ENCODE results near the gene LHX4.

The LHX4 gene

DNA sequence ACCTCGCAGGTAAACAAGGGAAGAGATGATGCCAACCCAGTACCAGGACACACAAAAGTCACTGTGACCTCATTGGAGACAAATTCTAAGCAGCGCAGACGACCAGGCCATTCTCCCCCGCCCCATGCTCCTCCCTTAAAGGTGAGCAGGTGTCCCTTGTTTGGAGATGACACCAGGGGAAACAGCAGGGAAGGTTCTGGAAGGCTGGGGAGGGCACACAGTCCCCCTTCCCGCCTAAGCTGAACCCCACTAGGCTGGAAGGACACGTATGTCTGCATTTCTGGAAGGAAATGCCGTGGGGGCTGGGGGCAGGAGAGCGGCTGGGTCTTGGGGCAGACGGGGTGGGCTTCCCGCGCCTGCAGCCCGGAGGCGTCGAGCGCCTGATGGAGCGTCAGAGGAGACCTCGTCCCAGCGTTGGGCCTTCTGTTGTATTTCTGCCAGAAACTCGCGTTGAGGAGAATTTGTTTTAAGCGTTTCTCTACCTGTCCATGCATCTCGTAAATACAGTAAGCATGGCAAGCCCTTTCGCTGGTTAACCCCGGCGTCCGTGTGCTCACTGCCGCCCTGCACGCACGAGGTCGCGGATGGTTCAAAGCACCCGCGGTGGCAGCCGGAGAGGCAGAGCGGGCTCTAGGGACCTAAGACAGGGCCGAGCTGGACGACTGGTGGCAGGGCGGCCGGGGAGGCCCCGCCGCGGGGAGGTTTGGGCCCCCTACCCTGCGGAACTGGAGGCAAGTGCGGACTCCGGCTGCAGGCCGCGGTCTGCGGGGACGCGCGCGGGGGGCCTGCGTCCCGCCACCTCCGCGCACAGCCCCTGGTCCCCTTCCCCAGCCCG is 1.2 kb upstream of the LHX4 start:
- H3K4me3 ChIP-seq (ENCODE audit: low read depth, low read length): peak overlapping the region; percentile 56
- TF ChIP-seq, protein P1, sequence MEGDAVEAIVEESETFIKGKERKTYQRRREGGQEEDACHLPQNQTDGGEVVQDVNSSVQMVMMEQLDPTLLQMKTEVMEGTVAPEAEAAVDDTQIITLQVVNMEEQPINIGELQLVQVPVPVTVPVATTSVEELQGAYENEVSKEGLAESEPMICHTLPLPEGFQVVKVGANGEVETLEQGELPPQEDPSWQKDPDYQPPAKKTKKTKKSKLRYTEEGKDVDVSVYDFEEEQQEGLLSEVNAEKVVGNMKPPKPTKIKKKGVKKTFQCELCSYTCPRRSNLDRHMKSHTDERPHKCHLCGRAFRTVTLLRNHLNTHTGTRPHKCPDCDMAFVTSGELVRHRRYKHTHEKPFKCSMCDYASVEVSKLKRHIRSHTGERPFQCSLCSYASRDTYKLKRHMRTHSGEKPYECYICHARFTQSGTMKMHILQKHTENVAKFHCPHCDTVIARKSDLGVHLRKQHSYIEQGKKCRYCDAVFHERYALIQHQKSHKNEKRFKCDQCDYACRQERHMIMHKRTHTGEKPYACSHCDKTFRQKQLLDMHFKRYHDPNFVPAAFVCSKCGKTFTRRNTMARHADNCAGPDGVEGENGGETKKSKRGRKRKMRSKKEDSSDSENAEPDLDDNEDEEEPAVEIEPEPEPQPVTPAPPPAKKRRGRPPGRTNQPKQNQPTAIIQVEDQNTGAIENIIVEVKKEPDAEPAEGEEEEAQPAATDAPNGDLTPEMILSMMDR (IDR thresholded peaks at IDR 0.05; ENCODE audit: low read depth, low read length): no peak

GRCh38 chr1:180230416-180230790 is 339 bp downstream of the LHX4 start:
- TF ChIP-seq, protein P1 (IDR thresholded peaks at IDR 0.05; ENCODE audit: low read depth, low read length): no peak
- H3K4me3 ChIP-seq (ENCODE audit: low read depth, low read length): peak overlapping the region; percentile 56

DNA sequence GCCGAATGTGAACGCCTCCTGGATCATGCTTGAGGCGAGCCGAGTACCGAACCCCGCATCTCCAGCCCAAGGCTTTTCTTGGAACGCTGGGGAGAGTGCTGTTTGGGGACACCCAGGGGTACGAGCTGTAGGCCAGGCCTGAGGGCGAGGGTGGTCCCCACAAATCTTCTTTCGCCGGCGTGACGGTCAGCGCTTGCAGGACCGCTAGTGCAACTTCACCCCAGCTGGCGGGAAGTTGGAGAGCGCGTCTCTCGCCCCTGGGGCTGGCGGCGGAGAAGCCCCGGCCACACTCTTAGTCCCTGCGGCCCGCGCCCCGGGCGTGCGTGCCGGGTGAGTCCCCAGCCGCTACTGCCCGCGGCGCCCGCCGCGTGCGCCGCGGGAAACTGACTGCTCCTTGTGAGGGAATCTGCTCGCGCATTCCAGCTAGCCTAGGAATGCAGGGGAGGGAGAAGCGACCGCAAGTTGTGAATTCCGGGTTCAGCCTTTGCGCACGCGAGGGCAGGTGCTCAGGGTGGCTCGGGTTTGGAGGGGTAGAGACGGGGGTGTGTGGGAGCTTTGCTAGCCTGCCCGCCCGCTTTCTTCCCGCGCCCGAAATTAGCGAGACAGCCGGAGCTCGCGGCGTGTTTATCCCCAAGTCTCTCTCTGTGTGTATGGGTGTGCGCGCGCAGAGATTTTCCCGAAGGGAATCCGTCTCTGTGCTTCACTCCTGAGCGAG is 884 bp downstream of the LHX4 start:
- TF ChIP-seq, protein P1 (IDR thresholded peaks at IDR 0.05; ENCODE audit: low read depth, low read length): no peak
- H3K4me3 ChIP-seq (ENCODE audit: low read depth, low read length): peak overlapping the region; percentile 56

DNA sequence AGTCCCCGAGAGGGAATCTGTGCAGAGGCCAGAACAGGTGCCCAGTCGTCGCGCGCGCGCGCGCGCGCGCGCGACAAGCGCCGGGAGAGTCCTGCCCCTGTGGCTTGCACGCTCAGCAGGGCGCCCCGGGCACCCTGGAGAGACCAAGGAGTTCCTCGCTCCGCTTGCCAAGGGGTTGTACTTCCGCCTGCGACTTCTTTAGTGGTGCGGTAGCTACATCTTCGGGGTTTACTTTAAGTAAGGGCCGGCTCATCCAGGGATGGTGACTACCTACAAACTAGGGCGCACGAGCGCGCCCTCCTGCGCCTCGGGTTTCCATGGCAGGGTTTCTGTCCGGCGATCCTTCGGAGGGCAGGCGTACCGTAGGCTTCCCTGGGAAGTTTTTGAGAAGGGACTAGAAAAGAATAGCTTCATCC is 1.4 kb downstream of the LHX4 start:
- TF ChIP-seq, protein P1 (IDR thresholded peaks at IDR 0.05; ENCODE audit: low read depth, low read length): no peak
- H3K4me3 ChIP-seq (ENCODE audit: low read depth, low read length): peak overlapping the region; percentile 56

DNA sequence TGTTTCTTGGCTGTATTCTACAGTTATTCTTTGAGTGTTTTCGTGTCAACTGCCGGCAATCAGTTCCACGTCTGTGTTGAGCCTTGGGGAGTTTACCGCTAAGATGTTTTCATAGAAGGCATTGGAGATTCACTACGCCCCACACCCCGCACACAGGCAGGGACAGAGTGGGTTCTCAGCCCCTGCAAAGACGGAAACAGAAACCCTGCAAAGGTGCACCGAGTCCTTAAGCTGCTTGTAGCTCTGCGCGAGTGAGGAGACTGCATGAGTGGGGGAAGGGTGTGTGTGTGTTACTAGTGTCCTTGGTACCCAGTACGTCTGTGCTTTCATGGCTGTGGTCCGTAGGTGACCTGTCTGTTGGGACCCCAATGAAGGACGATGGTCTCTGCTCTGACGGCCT is 1.9 kb downstream of the LHX4 start:
- peak overlapping the region; percentile 56 for H3K4me3 ChIP-seq (ENCODE audit: low read depth, low read length)

DNA sequence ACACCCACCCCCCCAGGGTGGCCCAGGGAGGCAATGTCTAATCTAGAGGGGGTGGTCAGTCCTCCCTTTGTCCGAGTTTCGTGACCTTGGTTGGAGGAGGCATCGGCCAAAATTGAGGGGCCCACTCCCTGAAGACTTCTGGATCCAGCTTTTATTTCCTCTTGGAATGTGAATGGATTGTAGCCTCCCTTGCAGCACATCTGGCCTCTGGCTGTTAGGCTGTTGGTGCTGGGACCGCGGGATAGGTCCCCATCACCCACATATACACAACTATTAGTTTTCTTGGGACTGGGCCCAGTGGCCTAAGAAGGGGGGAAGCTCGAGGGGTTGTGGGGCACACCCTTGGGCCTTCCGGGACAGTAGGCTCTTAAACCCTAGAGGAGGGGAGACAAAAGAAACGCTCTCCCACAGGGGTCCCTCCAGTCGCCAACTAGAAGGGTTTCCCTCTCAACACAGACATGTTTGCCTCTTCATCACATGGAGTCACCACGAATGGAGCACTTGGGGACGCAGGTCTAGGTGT is 2.5 kb downstream of the LHX4 start:
- H3K4me3 ChIP-seq (ENCODE audit: low read depth, low read length): no peak overlapping the region
- TF ChIP-seq, protein P1 (IDR thresholded peaks at IDR 0.05; ENCODE audit: low read depth, low read length): no peak

More for the DNA sequence above, 1.9 kb downstream of the LHX4 start:
- TF ChIP-seq, protein P1 (IDR thresholded peaks at IDR 0.05; ENCODE audit: low read depth, low read length): no peak
